HepG2 (cell line): ENCODE measurements around the gene EPN2. TPM values are rescaled to one million over a fixed set of nuclear protein-coding genes. Genes with fewer than 3 reads are reported as not detected.

Source experiments
- ARNTL ChIP-seq: sonication (generic); formaldehyde crosslinking; IDR thresholded peaks from 2 replicates; pipeline ENCODE4 v1.4.0; 2020; ENCODE audit warnings: mild to moderate bottlenecking, missing genetic modification reagents
- CHD4 ChIP-seq: fragments of 200-600 bp; sonication (generic); IDR thresholded peaks from 2 replicates; pipeline ENCODE4 v1.7.0; 2017; ENCODE audit warnings: mild to moderate bottlenecking, low read length, borderline replicate concordance
- DDIT3 ChIP-seq: sonication (generic); formaldehyde crosslinking; IDR thresholded peaks from 2 replicates; pipeline ENCODE4 v1.4.0; 2020; ENCODE audit warnings: mild to moderate bottlenecking, missing genetic modification reagents
- GATAD1 ChIP-seq: IDR thresholded peaks from 2 replicates; pipeline ENCODE4 v1.6.1; 2016; ENCODE audit warnings: missing genetic modification reagents, missing compliant biosample characterization
- HNRNPL ChIP-seq: fragments of 200-400 bp; formaldehyde crosslinking; IDR thresholded peaks from 2 replicates; pipeline ENCODE4 v1.6.1; 2017; ENCODE audit warnings: mild to moderate bottlenecking, low read depth, low read length
- IRX3 ChIP-seq: sonication (generic); formaldehyde crosslinking; IDR thresholded peaks from 2 replicates; pipeline ENCODE4 v1.8.1; 2023; ENCODE audit warnings: mild to moderate bottlenecking, low read depth, missing genetic modification reagents, borderline replicate concordance
- JUN ChIP-seq: sonication (generic); formaldehyde crosslinking; IDR thresholded peaks from 2 replicates; pipeline ENCODE4 v1.4.0; 2020; ENCODE audit warnings: mild to moderate bottlenecking, missing genetic modification reagents
- MAFF ChIP-seq: IDR thresholded peaks from 2 replicates; pipeline ENCODE4 v1.6.1; 2011; ENCODE audit warnings: low read depth, low read length, improper control_type of control experiment
- MLLT10 ChIP-seq: sonication (generic); formaldehyde crosslinking; IDR thresholded peaks from 2 replicates; pipeline ENCODE4 v1.4.0; 2020; ENCODE audit warnings: missing genetic modification reagents
- MTF2 ChIP-seq: sonication (generic); formaldehyde crosslinking; IDR thresholded peaks from 2 replicates; pipeline ENCODE4 v1.5.0; 2020; ENCODE audit warnings: missing genetic modification reagents, borderline replicate concordance
- MYPOP ChIP-seq: sonication (generic); formaldehyde crosslinking; IDR thresholded peaks from 2 replicates; pipeline ENCODE4 v1.8.1; 2023; ENCODE audit warnings: mild to moderate bottlenecking, moderate library complexity, missing genetic modification reagents
- MZF1 ChIP-seq: sonication (generic); formaldehyde crosslinking; IDR thresholded peaks from 2 replicates; pipeline ENCODE4 v1.8.1; 2023; ENCODE audit warnings: mild to moderate bottlenecking, missing genetic modification reagents, borderline replicate concordance
- NFYB ChIP-seq: sonication (generic); formaldehyde crosslinking; IDR thresholded peaks from 2 replicates; pipeline ENCODE4 v1.4.0; 2020; ENCODE audit warnings: missing genetic modification reagents
- NR2F6 ChIP-seq, 2 experiments: IDR thresholded peaks; 2 replicates each; pipeline ENCODE4 v1.6.1; 2016; ENCODE audit warnings: antibody characterized with exemption in 1 of 2, mild to moderate bottlenecking in 1 of 2
- PCBP1 ChIP-seq: fragments of 200-400 bp; formaldehyde crosslinking; IDR thresholded peaks from 2 replicates; pipeline ENCODE4 v1.6.1; 2017; ENCODE audit warnings: mild to moderate bottlenecking, low read depth, low read length, borderline replicate concordance
- PLRG1 ChIP-seq: fragments of 450-650 bp; conservative IDR thresholded peaks from 2 replicates; pipeline ENCODE4 v1.6.1; 2016
- SIX1 ChIP-seq: sonication (generic); formaldehyde crosslinking; IDR thresholded peaks from 2 replicates; pipeline ENCODE4 v1.4.0; 2020; ENCODE audit warnings: missing genetic modification reagents, borderline replicate concordance
- SNRNP70 ChIP-seq: fragments of 200-400 bp; formaldehyde crosslinking; IDR thresholded peaks from 2 replicates; pipeline ENCODE4 v1.6.1; 2017; ENCODE audit warnings: mild to moderate bottlenecking, low read depth, low read length, moderate library complexity
- STAG1 ChIP-seq: sonication (generic); formaldehyde crosslinking; IDR thresholded peaks from 2 replicates; pipeline ENCODE4 v1.4.0; 2020; ENCODE audit warnings: missing genetic modification reagents
- TFDP2 ChIP-seq: sonication (generic); formaldehyde crosslinking; IDR thresholded peaks from 2 replicates; pipeline ENCODE4 v1.4.0; 2020; ENCODE audit warnings: missing genetic modification reagents
- ZBTB42 ChIP-seq: sonication (generic); formaldehyde crosslinking; IDR thresholded peaks from 2 replicates; pipeline ENCODE4 v1.5.0; 2020; ENCODE audit warnings: mild to moderate bottlenecking, missing genetic modification reagents
- ZBTB7A ChIP-seq: sonication (generic); formaldehyde crosslinking; IDR thresholded peaks from 2 replicates; pipeline ENCODE4 v1.8.0; 2022; ENCODE audit warnings: mild to moderate bottlenecking, missing genetic modification reagents
- ZFP37 ChIP-seq: sonication (generic); formaldehyde crosslinking; IDR thresholded peaks from 2 replicates; pipeline ENCODE4 v1.4.0; 2020; ENCODE audit warnings: missing genetic modification reagents, borderline replicate concordance
- ZNF17 ChIP-seq: sonication (generic); formaldehyde crosslinking; IDR thresholded peaks from 2 replicates; pipeline ENCODE4 v1.5.0; 2020; ENCODE audit warnings: mild to moderate bottlenecking, missing genetic modification reagents
- ZNF3 ChIP-seq: IDR thresholded peaks from 2 replicates; pipeline ENCODE4 v1.7.0; 2017; ENCODE audit warnings: inconsistent platforms
- ZNF337 ChIP-seq: sonication (generic); formaldehyde crosslinking; IDR thresholded peaks from 2 replicates; pipeline ENCODE4 v1.5.1; 2020; ENCODE audit warnings: missing genetic modification reagents, low read depth, mild to moderate bottlenecking, borderline replicate concordance
- ZNF530 ChIP-seq: sonication (generic); formaldehyde crosslinking; IDR thresholded peaks from 2 replicates; pipeline ENCODE4 v1.5.0; 2020; ENCODE audit warnings: low read depth, mild to moderate bottlenecking, missing genetic modification reagents
- ZNF562 ChIP-seq: sonication (generic); formaldehyde crosslinking; IDR thresholded peaks from 2 replicates; pipeline ENCODE4 v1.8.0; 2022; ENCODE audit warnings: missing genetic modification reagents, borderline replicate concordance
- ZNF784 ChIP-seq: sonication (generic); formaldehyde crosslinking; IDR thresholded peaks from 2 replicates; pipeline ENCODE4 v1.5.1; 2020; ENCODE audit warnings: missing genetic modification reagents, mild to moderate bottlenecking, borderline replicate concordance
- polyA plus RNA-seq, 8 experiments: library from polyadenylated mRNA; depleted of rRNA in 3 of 8; stranded (reverse) in 7 of 8; unstranded in 1 of 8; fragments of >200 nt; fragmentation: Illumina TruSeq in 4 of 8; extraction: Trizol in 4 of 8; gene quantifications; 2 replicates each; pipeline versions ENCODE4 v1.2.1 to v1.2.3, GENCODE V29; 2011 to 2016; ENCODE audit warnings: low read depth in 4 of 8, missing spikeins in 1 of 8, mixed read lengths in 1 of 8; ENCODE audit not compliant: insufficient read depth in 1 of 8
- total RNA-seq, 5 experiments: library from RNA; depleted of rRNA; stranded (reverse); fragments of >200 nt; fragmentation: Illumina TruSeq; extraction: Trizol; gene quantifications; 2 replicates each; pipeline ENCODE4 v1.2.3, GENCODE V29; 2016; ENCODE audit warnings: low read depth in 1 of 5

Gene EPN2
- total and polyA plus RNA-seq, 2 of the 13 experiments (the other 11 are each of a cell fraction or from before 2014, with no cell fraction given): 7.8 to 19.2 TPM

- TF ChIP-seq MAFF (no peak), SNRNP70 (no peak), MLLT10 (CRISPR knock-in tag) (no peak), NR2F6 (IDR thresholded peaks at IDR 0.05) (no peak), NR2F6 (CRISPR knock-in tag; IDR thresholded peaks at IDR 0.05) (peak; percentile 30; the same call in 1 of the 2 replicates), GATAD1 (CRISPR knock-in tag) (peak; percentile 86), ZNF562 (CRISPR knock-in tag) (no peak), ZBTB7A (0 out of 2 replicates have a peak, but pooled peaks have one; percentile 52), ZNF337 (CRISPR knock-in tag) (no peak), TFDP2 (CRISPR knock-in tag) (peak; percentile 74), PLRG1 (no peak), MZF1 (CRISPR knock-in tag) (no peak), MTF2 (CRISPR knock-in tag) (peak; percentile 89), ZFP37 (CRISPR knock-in tag) (no peak), SIX1 (CRISPR knock-in tag) (no peak), STAG1 (CRISPR knock-in tag) (peak; percentile 98), DDIT3 (CRISPR knock-in tag) (no peak), NFYB (CRISPR knock-in tag) (no peak; the same call in 1 of the 2 replicates), MYPOP (CRISPR knock-in tag) (no peak; the same call in 1 of the 2 replicates), ZNF3 (no peak), PCBP1 (no peak), HNRNPL (no peak), ZNF530 (CRISPR knock-in tag) (no peak), ARNTL (peak; percentile 72; the same call in 1 of the 2 replicates), ZNF784 (CRISPR knock-in tag) (no peak; the same call in 1 of the 2 replicates), CHD4 (no peak), IRX3 (CRISPR knock-in tag) (0 out of 2 replicates have a peak, but pooled peaks have one; percentile 36), ZNF17 (CRISPR knock-in tag) (no peak), JUN (CRISPR knock-in tag) (0 out of 2 replicates have a peak, but pooled peaks have one; percentile 25), ZBTB42 (CRISPR knock-in tag) (0 out of 2 replicates have a peak, but pooled peaks have one; percentile 43)
Measured at GRCh38 chr17:19362277-19363113, 125.3 kb downstream of the EPN2 start, which contains the start of gene B9D1 (continued).
